Upper lobe of right lung (tissue), 1 donor: ENCODE data around the gene ANO3. TPM values are rescaled to one million over a fixed set of nuclear protein-coding genes. Genes with fewer than 3 reads are reported as not detected.

Experiments used
- ATAC-seq: fragments of 200-7000 bp; cut with Tn5 transposase; one replicate; pipeline ENCODE4 v1.9.1; 2020; ENCODE audit warnings: mild to moderate bottlenecking, moderate library complexity
- DNase-seq: peaks from one replicate; pipeline ENCODE4 v3.0.0-alpha.2; 2020
- H3K27ac ChIP-seq: fragments of 200-600 bp; one replicate; pipeline ENCODE4 v1.8.0; 2022
- H3K27me3 ChIP-seq: fragments of 200-600 bp; one replicate; pipeline ENCODE4 v1.8.0; 2022; ENCODE audit warnings: mild to moderate bottlenecking
- H3K36me3 ChIP-seq: fragments of 200-600 bp; one replicate; pipeline ENCODE4 v1.8.0; 2022
- H3K4me1 ChIP-seq: fragments of 200-600 bp; one replicate; pipeline ENCODE4 v1.8.0; 2022
- H3K4me3 ChIP-seq: fragments of 200-600 bp; one replicate; pipeline ENCODE4 v1.8.0; 2022; ENCODE audit warnings: mild to moderate bottlenecking
- H3K9me3 ChIP-seq: fragments of 200-600 bp; one replicate; pipeline ENCODE4 v1.8.0; 2022
- CTCF ChIP-seq: fragments of 200-600 bp; IDR thresholded peaks from one replicate; pipeline ENCODE4 v1.8.0; 2022; ENCODE audit warnings: antibody characterized with exemption
- intact Hi-C: fragments of 100-400 bp; cut with DNase I; formaldehyde crosslinking; loops from one replicate; pipeline ENCODE4 v1.11.0; 2022
- total RNA-seq: library from RNA; stranded (reverse); fragmentation: NEBNext Ultra II Directional; extraction: Animal tissue kit (Norgen Biotek cat#: 25700); gene quantifications from one replicate; pipeline ENCODE4 v1.2.1, GENCODE V29; 2021
- donor health status: DM: no; HTN: yes; CAD: no; lungs with severe emphysema.

The ANO3 gene
- total RNA-seq, 1 donor from 2014 or later, result 1.2 TPM

DNA sequence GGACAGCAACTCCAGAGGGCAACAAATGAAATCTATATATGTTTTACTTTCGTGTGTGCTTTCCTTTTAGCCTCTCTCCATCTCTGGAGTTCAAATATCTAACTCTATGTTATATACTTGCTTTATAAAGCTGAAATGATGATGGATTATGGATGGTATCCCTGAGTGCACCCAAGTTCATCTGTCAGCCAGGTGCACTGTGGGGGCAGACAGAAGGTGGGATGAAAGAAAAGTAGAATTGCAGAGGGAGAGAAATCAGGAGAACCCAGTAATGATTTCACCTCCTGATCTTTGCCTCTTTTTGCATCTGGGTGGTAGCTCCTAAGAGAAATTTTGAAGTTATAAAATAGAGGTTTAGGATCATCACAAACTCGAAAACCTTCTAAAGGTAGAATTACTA lies 237.7 kb downstream of the ANO3 start:
- Histone ChIP-seq H3K4me1 (no peaks in the 10 kb centered on the region), H3K4me3 (no peak overlapping the region), H3K9me3 (no peaks in the 10 kb centered on the region), H3K36me3 (no peaks in the 10 kb centered on the region), H3K27me3 (no peaks in the 10 kb centered on the region), H3K27ac (no peak overlapping the region)
- intact Hi-C loops, result no loop called here
- no peak for TF ChIP-seq CTCF
- ATAC-seq, result no peak
- no peak for DNase-seq

- Histone ChIP-seq H3K4me3 (peak within 1 kb of the TSS; percentile 29), H3K36me3 (no peaks in the 10 kb centered on the region), H3K27me3 (no peaks in the 10 kb centered on the region), H3K4me1 (no peaks in the 10 kb centered on the region), H3K9me3 (no peaks in the 10 kb centered on the region), H3K27ac (peak within 1 kb of the TSS; percentile 69)
- ATAC-seq, result peak; percentile 79
- DNase-seq, result no peak
- intact Hi-C loops, result no loop called here
- TF ChIP-seq CTCF, result no peak
Measured at GRCh38 chr11:26571861-26572654, 240.1 kb downstream of the ANO3 start, which contains the start of gene MUC15. MUC15 (minus strand) TSS chr11:26572263; CDS start chr11:26567094, 5,169 bp downstream.

- DNase-seq (no peak), ATAC-seq (peak; percentile 92)
- no peaks in the 10 kb centered on the region for H3K27me3 ChIP-seq
- no peaks in the 10 kb centered on the region for H3K4me1 ChIP-seq
- no peaks in the 10 kb centered on the region for H3K36me3 ChIP-seq
- intact Hi-C loops, result no loop called here
- H3K9me3 ChIP-seq, result no peaks in the 10 kb centered on the region
- H3K4me3 ChIP-seq, result no peak overlapping the region
- TF ChIP-seq CTCF, result no peak
- peak overlapping the region; percentile 69 for H3K27ac ChIP-seq
Measured at GRCh38 chr11:26572770-26573402, 241.0 kb downstream of the ANO3 start.

- TF ChIP-seq CTCF, result no peak
- Histone ChIP-seq H3K4me1 (no peaks in the 10 kb centered on the region), H3K27me3 (no peaks in the 10 kb centered on the region), H3K27ac (no peak overlapping the region), H3K9me3 (no peaks in the 10 kb centered on the region), H3K36me3 (no peaks in the 10 kb centered on the region), H3K4me3 (no peak overlapping the region)
- intact Hi-C loops, result no loop called here
- ATAC-seq, result no peak
- DNase-seq, result no peak
Measured at GRCh38 chr11:26573896-26574295, 242.0 kb downstream of the ANO3 start.

DNA sequence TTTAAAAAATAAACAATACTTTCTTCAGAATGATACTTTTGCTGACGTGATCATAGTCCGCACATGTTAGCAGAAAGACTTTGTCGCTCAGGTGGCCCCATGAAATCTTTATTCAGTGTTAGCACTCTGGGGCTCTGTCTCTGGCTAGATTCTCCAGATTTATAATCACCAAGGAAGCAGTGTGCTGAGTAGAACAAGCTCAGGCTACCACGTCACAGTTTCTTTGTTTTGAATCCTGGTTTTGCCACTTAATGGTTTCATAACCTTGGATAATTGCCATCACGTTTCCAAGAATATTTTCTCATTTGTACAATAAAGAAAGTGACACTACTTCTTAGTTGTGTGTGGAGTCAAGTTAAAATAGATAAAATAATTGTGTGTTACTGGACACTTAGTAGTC lies 244.0 kb downstream of the ANO3 start:
- Histone ChIP-seq H3K36me3 (no peaks in the 10 kb centered on the region), H3K4me3 (no peak overlapping the region), H3K27me3 (no peaks in the 10 kb centered on the region), H3K27ac (no peak overlapping the region), H3K4me1 (no peaks in the 10 kb centered on the region), H3K9me3 (no peaks in the 10 kb centered on the region)
- no peak for TF ChIP-seq CTCF
- DNase-seq (no peak), ATAC-seq (peak; percentile 57)
- intact Hi-C loops, result no loop called here
